GM23338 (cell line): ENCODE measurements around the gene SLC6A18. TPM values are rescaled to one million over a fixed set of nuclear protein-coding genes. Genes with fewer than 3 reads are reported as not detected.

Experiments
- ATAC-seq: fragments of 200-7000 bp; cut with Tn5 transposase; 3 replicates; pipeline ENCODE4 v1.9.1; 2020
- DNase-seq: peaks from one replicate; pipeline ENCODE4 v3.0.0-alpha.2; 2015; ENCODE audit warnings: low spot score
- H2AFZ ChIP-seq: fragments of 200-600 bp; sonication (generic); 2 replicates; pipeline ENCODE4 v1.8.0; 2016; ENCODE audit warnings: antibody characterized with exemption, mild to moderate bottlenecking, moderate library complexity
- H3F3A ChIP-seq: fragments of 200-600 bp; sonication (generic); replicated peaks from 2 replicates; pipeline ENCODE4 v1.8.0; 2017; ENCODE audit warnings: antibody characterized with exemption, mixed run types, low read depth
- H3K27ac ChIP-seq: fragments of 200-600 bp; sonication (generic); 2 replicates; pipeline ENCODE4 v1.6.1; 2016; ENCODE audit warnings: low read depth
- H3K27me3 ChIP-seq: fragments of 200-600 bp; sonication (generic); 2 replicates; pipeline ENCODE4 v1.8.0; 2016; ENCODE audit warnings: mild to moderate bottlenecking, mixed run types, moderate library complexity; ENCODE audit not compliant: insufficient read depth
- H3K36me3 ChIP-seq: fragments of 200-600 bp; sonication (generic); 2 replicates; pipeline ENCODE4 v1.8.0; 2016; ENCODE audit warnings: mild to moderate bottlenecking; ENCODE audit not compliant: insufficient read depth
- H3K4me1 ChIP-seq: fragments of 200-600 bp; sonication (generic); 2 replicates; pipeline ENCODE4 v1.8.0; 2016; ENCODE audit warnings: mild to moderate bottlenecking, moderate library complexity; ENCODE audit not compliant: insufficient read depth
- H3K4me2 ChIP-seq: fragments of 200-600 bp; sonication (generic); 2 replicates; pipeline ENCODE4 v1.7.1; 2017; ENCODE audit warnings: mixed run types
- H3K4me3 ChIP-seq: fragments of 200-600 bp; sonication (generic); 2 replicates; pipeline ENCODE4 v1.6.1; 2016; ENCODE audit warnings: mixed run types
- H3K79me2 ChIP-seq: fragments of 200-600 bp; sonication (generic); replicated peaks from 2 replicates; pipeline ENCODE4 v1.8.0; 2017; ENCODE audit warnings: mild to moderate bottlenecking; ENCODE audit not compliant: insufficient read depth
- H3K9me2 ChIP-seq: fragments of 200-600 bp; sonication (generic); 2 replicates; pipeline ENCODE4 v1.8.0; 2017; ENCODE audit not compliant: insufficient read depth
- H4K20me1 ChIP-seq: fragments of 200-600 bp; sonication (generic); replicated peaks from 2 replicates; pipeline ENCODE4 v1.8.0; 2017; ENCODE audit warnings: mild to moderate bottlenecking; ENCODE audit not compliant: insufficient read depth
- H3K27ac Mint-ChIP-seq: 2 replicates; pipeline ENCODE4 v1.8.0; 2020; ENCODE audit warnings: inconsistent platforms, mild to moderate bottlenecking, moderate library complexity, mixed read lengths
- H3K27me3 Mint-ChIP-seq: 3 replicates; pipeline ENCODE4 v1.8.0; 2022; ENCODE audit warnings: low read depth, mild to moderate bottlenecking, moderate library complexity, mixed read lengths, inconsistent platforms; ENCODE audit not compliant: insufficient read depth, poor library complexity
- H3K36me3 Mint-ChIP-seq: 3 replicates; pipeline ENCODE4 v1.8.0; 2021; ENCODE audit warnings: low read depth, mild to moderate bottlenecking, inconsistent platforms, moderate library complexity, mixed read lengths
- H3K4me1 Mint-ChIP-seq: 3 replicates; pipeline ENCODE4 v1.8.0; 2020; ENCODE audit warnings: mild to moderate bottlenecking, inconsistent platforms, mixed read lengths
- H3K4me3 Mint-ChIP-seq: 3 replicates; pipeline ENCODE4 v1.8.0; 2021; ENCODE audit warnings: moderate library complexity, mild to moderate bottlenecking, inconsistent platforms, mixed read lengths
- H3K9me3 Mint-ChIP-seq: 3 replicates; pipeline ENCODE4 v1.8.0; 2020; ENCODE audit warnings: moderate library complexity, mild to moderate bottlenecking, inconsistent platforms, mixed read lengths
- POLR2AphosphoS5 ChIP-seq: IDR thresholded peaks from 2 replicates; pipeline ENCODE4 v1.6.1; 2016; ENCODE audit warnings: antibody characterized with exemption, low read depth
- ZNF331 ChIP-seq: fragments of 250-450 bp; sonication (Bioruptor Pico); IDR thresholded peaks from 2 replicates; pipeline ENCODE4 v1.5.0; 2020; ENCODE audit warnings: low read depth, mild to moderate bottlenecking, moderate library complexity
- polyA plus RNA-seq: library from polyadenylated mRNA; unstranded; fragments of >200 nt; fragmentation: Nextera tagmentation; extraction: Ambion mirVana; gene quantifications from 2 replicates; pipeline ENCODE4 v1.2.1, GENCODE V29; 2016
- total RNA-seq: library from RNA; depleted of rRNA; stranded (reverse); fragments of >200 nt; shearing (Covaris generic); gene quantifications from 2 replicates; pipeline ENCODE4 v1.2.3, GENCODE V29; 2014
- TF ChIP-seq, protein P1 (sequence below), 2 experiments: fragments of 200-600 bp in 1 of 2; sonication (generic) in 1 of 2; conservative IDR thresholded peaks; 2 replicates each; pipeline versions ENCODE4 v1.5.1 to v1.6.1; 2016 to 2017; ENCODE audit warnings: antibody characterized with exemption in 2 of 2, low read depth in 2 of 2, mild to moderate bottlenecking in 2 of 2, moderate library complexity in 1 of 2
- TF ChIP-seq, protein P2 (sequence below): fragments of 250-450 bp; sonication (Bioruptor Pico); IDR thresholded peaks from 2 replicates; pipeline ENCODE4 v1.5.0; 2020; ENCODE audit warnings: mild to moderate bottlenecking, moderate library complexity

SLC6A18 gene
- total and polyA plus RNA-seq, 2 experiments from 2014 or later: not detected

DNA sequence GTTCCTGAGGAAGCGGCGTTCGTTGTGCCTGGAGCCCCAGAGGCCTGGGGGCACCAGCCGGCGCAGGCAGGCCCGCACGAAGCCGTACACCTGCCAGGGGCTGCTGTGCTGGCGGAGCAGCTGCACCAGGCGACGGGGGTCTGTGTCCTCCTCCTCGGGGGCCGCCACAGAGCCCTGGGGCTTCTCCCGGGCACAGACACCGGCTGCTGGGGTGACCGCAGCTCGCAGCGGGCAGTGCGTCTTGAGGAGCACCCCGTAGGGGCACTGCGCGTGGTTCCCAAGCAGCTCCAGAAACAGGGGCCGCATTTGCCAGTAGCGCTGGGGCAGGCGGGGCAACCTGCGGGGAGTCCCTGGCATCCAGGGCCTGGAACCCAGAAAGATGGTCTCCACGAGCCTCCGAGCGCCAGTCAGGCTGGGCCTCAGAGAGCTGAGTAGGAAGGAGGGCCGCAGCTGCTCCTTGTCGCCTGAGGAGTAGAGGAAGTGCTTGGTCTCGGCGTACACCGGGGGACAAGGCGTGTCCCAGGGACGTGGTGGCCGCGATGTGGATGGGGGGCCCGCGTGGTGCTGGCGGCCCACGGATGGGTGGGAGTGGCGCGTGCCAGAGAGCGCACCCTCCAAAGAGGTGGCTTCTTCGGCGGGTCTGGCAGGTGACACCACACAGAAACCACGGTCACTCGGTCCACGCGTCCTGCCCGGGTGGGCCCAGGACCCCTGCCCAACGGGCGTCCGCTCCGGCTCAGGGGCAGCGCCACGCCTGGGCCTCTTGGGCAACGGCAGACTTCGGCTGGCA, 68.4 kb downstream of the SLC6A18 start (continued):
- TF ChIP-seq, protein P1, sequence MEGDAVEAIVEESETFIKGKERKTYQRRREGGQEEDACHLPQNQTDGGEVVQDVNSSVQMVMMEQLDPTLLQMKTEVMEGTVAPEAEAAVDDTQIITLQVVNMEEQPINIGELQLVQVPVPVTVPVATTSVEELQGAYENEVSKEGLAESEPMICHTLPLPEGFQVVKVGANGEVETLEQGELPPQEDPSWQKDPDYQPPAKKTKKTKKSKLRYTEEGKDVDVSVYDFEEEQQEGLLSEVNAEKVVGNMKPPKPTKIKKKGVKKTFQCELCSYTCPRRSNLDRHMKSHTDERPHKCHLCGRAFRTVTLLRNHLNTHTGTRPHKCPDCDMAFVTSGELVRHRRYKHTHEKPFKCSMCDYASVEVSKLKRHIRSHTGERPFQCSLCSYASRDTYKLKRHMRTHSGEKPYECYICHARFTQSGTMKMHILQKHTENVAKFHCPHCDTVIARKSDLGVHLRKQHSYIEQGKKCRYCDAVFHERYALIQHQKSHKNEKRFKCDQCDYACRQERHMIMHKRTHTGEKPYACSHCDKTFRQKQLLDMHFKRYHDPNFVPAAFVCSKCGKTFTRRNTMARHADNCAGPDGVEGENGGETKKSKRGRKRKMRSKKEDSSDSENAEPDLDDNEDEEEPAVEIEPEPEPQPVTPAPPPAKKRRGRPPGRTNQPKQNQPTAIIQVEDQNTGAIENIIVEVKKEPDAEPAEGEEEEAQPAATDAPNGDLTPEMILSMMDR (conservative IDR thresholded peaks at IDR 0.05; ENCODE audit: low read depth in 2 of 2): no peak
- TF ChIP-seq, protein P2, sequence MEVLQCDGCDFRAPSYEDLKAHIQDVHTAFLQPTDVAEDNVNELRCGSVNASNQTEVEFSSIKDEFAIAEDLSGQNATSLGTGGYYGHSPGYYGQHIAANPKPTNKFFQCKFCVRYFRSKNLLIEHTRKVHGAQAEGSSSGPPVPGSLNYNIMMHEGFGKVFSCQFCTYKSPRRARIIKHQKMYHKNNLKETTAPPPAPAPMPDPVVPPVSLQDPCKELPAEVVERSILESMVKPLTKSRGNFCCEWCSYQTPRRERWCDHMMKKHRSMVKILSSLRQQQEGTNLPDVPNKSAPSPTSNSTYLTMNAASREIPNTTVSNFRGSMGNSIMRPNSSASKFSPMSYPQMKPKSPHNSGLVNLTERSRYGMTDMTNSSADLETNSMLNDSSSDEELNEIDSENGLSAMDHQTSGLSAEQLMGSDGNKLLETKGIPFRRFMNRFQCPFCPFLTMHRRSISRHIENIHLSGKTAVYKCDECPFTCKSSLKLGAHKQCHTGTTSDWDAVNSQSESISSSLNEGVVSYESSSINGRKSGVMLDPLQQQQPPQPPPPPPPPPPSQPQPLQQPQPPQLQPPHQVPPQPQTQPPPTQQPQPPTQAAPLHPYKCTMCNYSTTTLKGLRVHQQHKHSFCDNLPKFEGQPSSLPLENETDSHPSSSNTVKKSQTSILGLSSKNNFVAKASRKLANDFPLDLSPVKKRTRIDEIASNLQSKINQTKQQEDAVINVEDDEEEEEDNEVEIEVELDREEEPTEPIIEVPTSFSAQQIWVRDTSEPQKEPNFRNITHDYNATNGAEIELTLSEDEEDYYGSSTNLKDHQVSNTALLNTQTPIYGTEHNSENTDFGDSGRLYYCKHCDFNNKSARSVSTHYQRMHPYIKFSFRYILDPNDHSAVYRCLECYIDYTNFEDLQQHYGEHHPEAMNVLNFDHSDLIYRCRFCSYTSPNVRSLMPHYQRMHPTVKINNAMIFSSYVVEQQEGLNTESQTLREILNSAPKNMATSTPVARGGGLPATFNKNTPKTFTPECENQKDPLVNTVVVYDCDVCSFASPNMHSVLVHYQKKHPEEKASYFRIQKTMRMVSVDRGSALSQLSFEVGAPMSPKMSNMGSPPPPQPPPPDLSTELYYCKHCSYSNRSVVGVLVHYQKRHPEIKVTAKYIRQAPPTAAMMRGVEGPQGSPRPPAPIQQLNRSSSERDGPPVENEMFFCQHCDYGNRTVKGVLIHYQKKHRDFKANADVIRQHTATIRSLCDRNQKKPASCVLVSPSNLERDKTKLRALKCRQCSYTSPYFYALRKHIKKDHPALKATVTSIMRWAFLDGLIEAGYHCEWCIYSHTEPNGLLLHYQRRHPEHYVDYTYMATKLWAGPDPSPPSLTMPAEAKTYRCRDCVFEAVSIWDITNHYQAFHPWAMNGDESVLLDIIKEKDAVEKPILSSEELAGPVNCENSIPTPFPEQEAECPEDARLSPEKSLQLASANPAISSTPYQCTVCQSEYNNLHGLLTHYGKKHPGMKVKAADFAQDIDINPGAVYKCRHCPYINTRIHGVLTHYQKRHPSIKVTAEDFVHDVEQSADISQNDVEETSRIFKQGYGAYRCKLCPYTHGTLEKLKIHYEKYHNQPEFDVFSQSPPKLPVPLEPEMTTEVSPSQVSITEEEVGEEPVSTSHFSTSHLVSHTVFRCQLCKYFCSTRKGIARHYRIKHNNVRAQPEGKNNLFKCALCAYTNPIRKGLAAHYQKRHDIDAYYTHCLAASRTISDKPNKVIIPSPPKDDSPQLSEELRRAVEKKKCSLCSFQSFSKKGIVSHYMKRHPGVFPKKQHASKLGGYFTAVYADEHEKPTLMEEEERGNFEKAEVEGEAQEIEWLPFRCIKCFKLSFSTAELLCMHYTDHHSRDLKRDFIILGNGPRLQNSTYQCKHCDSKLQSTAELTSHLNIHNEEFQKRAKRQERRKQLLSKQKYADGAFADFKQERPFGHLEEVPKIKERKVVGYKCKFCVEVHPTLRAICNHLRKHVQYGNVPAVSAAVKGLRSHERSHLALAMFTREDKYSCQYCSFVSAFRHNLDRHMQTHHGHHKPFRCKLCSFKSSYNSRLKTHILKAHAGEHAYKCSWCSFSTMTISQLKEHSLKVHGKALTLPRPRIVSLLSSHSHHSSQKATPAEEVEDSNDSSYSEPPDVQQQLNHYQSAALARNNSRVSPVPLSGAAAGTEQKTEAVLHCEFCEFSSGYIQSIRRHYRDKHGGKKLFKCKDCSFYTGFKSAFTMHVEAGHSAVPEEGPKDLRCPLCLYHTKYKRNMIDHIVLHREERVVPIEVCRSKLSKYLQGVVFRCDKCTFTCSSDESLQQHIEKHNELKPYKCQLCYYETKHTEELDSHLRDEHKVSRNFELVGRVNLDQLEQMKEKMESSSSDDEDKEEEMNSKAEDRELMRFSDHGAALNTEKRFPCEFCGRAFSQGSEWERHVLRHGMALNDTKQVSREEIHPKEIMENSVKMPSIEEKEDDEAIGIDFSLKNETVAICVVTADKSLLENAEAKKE: no peak
- TF ChIP-seq ZNF331 (CRISPR knock-in tag) (no peak), POLR2AphosphoS5 (no peak)

GRCh38 chr5:1294206-1294834, 69.1 kb downstream of the SLC6A18 start:
- Mint-ChIP-seq H3K27ac (no peak overlapping the region), H3K36me3 (peaks cover 9% of the 10 kb centered on the region; the same call in 1 of the 3 replicates), H3K4me3 (peak overlapping the region; percentile 55; the same call in 2 of the 3 replicates), H3K9me3 (no peaks in the 10 kb centered on the region), H3K27me3 (peaks cover 11% of the 10 kb centered on the region), H3K4me1 (peaks cover 5% of the 10 kb centered on the region; the same call in 2 of the 3 replicates)
- H4K20me1 ChIP-seq: no peaks in the 10 kb centered on the region; the same call in 1 of the 2 replicates
- H3K9me2 ChIP-seq: no peaks in the 10 kb centered on the region
- H3K27ac ChIP-seq: no peak overlapping the region
- peak; percentile 50 for ATAC-seq
- H2AFZ ChIP-seq: no peak overlapping the region
- peak; percentile 72 for DNase-seq
- no peaks in the 10 kb centered on the region; the same call in 1 of the 2 replicates for H3K36me3 ChIP-seq
- H3F3A ChIP-seq: 0 out of 2 replicates have a peak, but pooled peaks cover 3% of the 10 kb centered on the region
- H3K27me3 ChIP-seq: peaks cover 9% of the 10 kb centered on the region
- H3K4me2 ChIP-seq: peak overlapping the region; percentile 76
- H3K4me1 ChIP-seq: peaks cover 5% of the 10 kb centered on the region; the same call in 1 of the 2 replicates
- H3K4me3 ChIP-seq: peak overlapping the region; percentile 66
- peaks cover 18% of the 10 kb centered on the region for H3K79me2 ChIP-seq
- TF ChIP-seq, protein P2: no peak
